DMS153 treated with DMSO at 0.1 percent for 48 hours (cell line): Measurements from ENCODE around the gene CYBB.

Source experiments
- DNase-seq: peaks from one replicate; lab custom pipeline; 2025; ENCODE audit not compliant: unreplicated experiment; lab: John Stamatoyannopoulos, UW

Gene CYBB

GRCh38 chrX:37785569-37785968 is 5.7 kb downstream of the CYBB start:
- DNase-seq, result no peak

- DNase-seq, result no peak
Measured at GRCh38 chrX:37786624-37787422, 7.0 kb downstream of the CYBB start.

- DNase-seq, result no peak
Measured at GRCh38 chrX:37787423-37787869, 7.6 kb downstream of the CYBB start.

- no peak for DNase-seq
Measured at GRCh38 chrX:37796310-37796709, 16.5 kb downstream of the CYBB start.

- DNase-seq, result no peak
Measured at GRCh38 chrX:37796805-37797204, 16.9 kb downstream of the CYBB start.

- no peak for DNase-seq
Measured at GRCh38 chrX:37799936-37800335, 20.1 kb downstream of the CYBB start.

GRCh38 chrX:37800717-37801116 is 20.9 kb downstream of the CYBB start:
- no peak for DNase-seq

- no peak for DNase-seq
Measured at GRCh38 chrX:37802028-37802427, 22.2 kb downstream of the CYBB start.

- no peak for DNase-seq
Measured at GRCh38 chrX:37803057-37803456, 23.2 kb downstream of the CYBB start.

GRCh38 chrX:37809970-37810369 is 30.1 kb downstream of the CYBB start:
- no peak for DNase-seq

- no peak for DNase-seq
Measured at GRCh38 chrX:37812110-37812509, 32.3 kb downstream of the CYBB start.

- DNase-seq, result no peak
Measured at GRCh38 chrX:37813570-37813969, 33.7 kb downstream of the CYBB start.

- no peak for DNase-seq
Measured at GRCh38 chrX:37815366-37815765, 35.5 kb downstream of the CYBB start.

- no peak for DNase-seq
Measured at GRCh38 chrX:37816766-37817165, 36.9 kb downstream of the CYBB start.

GRCh38 chrX:37817176-37817575 is 37.3 kb downstream of the CYBB start:
- no peak for DNase-seq

- DNase-seq, result no peak
Measured at GRCh38 chrX:37817579-37817978, 37.7 kb downstream of the CYBB start.

- no peak for DNase-seq
Measured at GRCh38 chrX:37818031-37818430, 38.2 kb downstream of the CYBB start.

GRCh38 chrX:37820646-37821045 is 40.8 kb downstream of the CYBB start:
- no peak for DNase-seq

- DNase-seq, result no peak
Measured at GRCh38 chrX:37824491-37825214, 44.8 kb downstream of the CYBB start.

- peak; percentile 5 for DNase-seq
Measured at GRCh38 chrX:37825215-37825842, 45.5 kb downstream of the CYBB start.

GRCh38 chrX:37829721-37830120 is 49.9 kb downstream of the CYBB start:
- DNase-seq, result no peak

GRCh38 chrX:37830371-37830770 is 50.5 kb downstream of the CYBB start:
- no peak for DNase-seq
